ENCODE data around the gene DMTF1.
"Not testable (repeated sequence)": the region's sequence is repeated elsewhere in the genome, so short reads cannot be mapped to it uniquely, and the experiment has no call there.

Gene DMTF1

DNA sequence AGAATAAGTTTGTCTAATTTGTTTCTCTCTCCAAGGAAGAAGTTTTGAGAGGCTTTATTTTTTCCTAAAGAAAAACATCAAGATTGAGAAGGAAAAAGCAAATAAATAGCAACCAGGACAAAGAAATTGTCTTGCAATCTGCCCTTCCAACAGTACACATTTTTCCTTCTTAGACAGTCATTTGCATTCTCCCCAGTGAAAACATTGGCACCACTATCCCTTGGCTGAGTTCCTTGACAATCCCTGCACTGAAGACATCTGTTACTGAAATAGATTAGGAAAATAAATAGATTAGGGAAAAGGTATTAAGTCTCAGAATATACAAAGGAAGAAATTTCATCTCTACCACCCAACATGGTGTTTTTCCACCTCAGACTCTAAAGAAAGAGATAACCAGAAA lies 79.5 kb downstream of the DMTF1 start:
- no peak for DNase-seq

DNA sequence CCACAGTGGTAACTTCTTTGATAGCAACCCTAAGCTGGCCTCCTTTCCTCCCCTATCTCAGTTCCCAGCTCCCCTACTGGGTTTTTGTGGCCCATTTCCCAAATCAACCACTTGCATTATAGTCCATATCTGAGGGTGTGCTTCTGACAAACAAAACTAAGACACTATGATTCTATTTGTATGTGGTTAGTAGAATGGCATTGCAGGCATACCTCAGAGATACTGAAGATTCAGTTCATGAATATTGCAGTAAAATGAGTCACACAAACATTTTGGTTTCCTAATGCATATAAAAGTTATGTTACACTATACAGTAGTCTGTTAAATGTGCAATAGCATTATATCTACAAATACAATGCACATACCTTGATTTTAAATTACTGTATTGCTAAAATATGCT lies 82.7 kb downstream of the DMTF1 start:
- DNase-seq: no peak

DNA sequence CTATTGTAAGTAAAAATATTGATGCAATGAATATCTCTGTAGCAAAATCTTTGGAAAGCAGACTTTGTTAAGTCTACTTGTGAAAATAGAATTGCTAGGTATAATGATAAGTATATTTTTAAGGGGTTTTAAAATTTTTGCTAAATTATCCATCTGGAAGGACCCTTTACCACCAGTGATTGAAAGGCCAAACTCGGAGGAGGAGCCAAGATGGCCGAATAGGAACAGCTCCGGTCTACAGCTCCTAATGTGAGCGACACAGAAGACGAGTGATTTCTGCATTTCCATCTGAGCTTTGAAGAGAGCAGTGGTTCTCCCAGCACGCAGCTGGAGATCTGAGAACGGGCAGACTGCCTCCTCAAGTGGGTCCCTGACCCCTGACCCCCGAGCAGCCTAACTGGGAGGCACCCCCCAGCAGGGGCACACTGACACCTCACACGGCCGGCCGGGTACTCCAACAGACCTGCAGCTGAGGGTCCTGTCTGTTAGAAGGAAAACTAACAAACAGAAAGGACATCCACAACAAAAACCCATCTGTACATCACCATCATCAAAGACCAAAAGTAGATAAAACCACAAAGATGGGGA lies 86.3 kb downstream of the DMTF1 start:
- DNase-seq: not testable (repeated sequence)

DNA sequence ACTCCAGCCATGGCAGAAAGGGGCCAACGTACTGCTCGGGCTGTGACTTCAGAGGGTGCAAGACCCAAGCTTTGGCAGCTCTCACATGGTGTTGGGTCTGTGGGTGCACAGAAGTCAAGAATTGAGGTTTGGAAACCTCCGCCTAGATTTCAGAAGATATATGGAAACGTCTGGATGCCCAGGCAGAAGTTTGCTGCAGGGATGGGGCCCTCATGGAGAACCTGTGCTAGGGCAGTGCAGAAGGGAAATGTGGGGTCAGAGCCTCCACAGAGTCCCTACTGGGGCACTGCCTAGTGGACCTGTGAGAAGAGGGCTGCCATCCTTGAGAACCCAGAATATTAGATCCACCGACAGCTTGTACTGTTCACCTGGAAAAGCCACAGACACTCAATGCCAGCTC lies 93.4 kb downstream of the DMTF1 start:
- DNase-seq: not testable (repeated sequence)
